Measurements from ENCODE around the gene TMEM80. TPM values are rescaled to one million over a fixed set of nuclear protein-coding genes. Genes with fewer than 3 reads are reported as not detected.
A peak's percentile ranks its signal among the peaks of the same experiment; 100 is the strongest.

Gene TMEM80
- total and polyA plus RNA-seq, 9 of the 15 experiments (the other 6 are each of a cell fraction or from before 2014, with no cell fraction given), result 5.1 to 30.1 (median 12.4) TPM

DNA sequence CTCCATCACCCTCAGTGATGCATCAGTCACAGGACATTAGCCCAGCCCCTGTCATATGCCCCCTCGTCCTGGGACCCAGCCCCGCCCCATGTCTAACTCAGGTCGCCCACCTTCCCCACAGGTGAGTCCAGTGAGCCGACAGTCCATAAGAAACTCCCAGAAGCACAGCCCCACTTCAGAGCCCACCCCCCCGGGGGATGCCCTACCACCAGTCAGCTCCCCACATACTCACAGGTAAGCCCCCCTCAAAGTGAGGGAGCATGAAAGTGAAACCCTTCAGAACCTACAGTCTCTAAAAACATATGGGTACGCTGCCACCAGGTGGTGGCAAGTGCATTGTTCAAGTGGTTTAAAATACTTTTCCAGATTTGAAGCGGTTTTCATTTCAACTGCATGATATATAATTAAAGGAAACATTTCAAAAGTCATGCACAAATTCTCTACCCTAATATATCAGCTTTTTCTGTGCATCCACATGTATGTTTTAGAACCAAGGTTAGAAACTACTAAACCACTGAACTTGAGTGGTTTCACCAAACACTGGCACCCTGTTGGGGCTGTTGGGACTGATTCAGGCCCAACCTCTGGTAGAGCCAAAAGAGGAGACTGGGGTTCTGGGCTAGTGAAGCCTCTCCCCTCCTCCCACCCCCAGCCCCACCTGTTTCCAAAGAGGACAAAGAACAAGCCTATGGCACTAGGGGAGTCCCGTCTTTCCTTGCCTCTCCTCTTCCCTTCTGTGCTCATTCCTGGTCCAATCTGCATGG lies 27.7 kb downstream of the TMEM80 start (continued):
- TF ChIP-seq, protein P1, sequence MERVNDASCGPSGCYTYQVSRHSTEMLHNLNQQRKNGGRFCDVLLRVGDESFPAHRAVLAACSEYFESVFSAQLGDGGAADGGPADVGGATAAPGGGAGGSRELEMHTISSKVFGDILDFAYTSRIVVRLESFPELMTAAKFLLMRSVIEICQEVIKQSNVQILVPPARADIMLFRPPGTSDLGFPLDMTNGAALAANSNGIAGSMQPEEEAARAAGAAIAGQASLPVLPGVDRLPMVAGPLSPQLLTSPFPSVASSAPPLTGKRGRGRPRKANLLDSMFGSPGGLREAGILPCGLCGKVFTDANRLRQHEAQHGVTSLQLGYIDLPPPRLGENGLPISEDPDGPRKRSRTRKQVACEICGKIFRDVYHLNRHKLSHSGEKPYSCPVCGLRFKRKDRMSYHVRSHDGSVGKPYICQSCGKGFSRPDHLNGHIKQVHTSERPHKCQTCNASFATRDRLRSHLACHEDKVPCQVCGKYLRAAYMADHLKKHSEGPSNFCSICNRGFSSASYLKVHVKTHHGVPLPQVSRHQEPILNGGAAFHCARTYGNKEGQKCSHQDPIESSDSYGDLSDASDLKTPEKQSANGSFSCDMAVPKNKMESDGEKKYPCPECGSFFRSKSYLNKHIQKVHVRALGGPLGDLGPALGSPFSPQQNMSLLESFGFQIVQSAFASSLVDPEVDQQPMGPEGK (CRISPR knock-in tag; IDR thresholded peaks at IDR 0.05; ENCODE audit: borderline replicate concordance), result no peak
- TF ChIP-seq, protein P2, sequence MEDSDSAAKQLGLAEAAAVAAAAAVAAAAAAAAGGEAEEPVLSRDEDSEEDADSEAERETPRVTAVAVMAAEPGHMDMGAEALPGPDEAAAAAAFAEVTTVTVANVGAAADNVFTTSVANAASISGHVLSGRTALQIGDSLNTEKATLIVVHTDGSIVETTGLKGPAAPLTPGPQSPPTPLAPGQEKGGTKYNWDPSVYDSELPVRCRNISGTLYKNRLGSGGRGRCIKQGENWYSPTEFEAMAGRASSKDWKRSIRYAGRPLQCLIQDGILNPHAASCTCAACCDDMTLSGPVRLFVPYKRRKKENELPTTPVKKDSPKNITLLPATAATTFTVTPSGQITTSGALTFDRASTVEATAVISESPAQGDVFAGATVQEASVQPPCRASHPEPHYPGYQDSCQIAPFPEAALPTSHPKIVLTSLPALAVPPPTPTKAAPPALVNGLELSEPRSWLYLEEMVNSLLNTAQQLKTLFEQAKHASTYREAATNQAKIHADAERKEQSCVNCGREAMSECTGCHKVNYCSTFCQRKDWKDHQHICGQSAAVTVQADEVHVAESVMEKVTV (CRISPR knock-in tag; IDR thresholded peaks at IDR 0.05), result 0 out of 2 replicates have a peak, but pooled peaks have one; percentile 31
- no peak for TF ChIP-seq HOXB6 (CRISPR knock-in tag; IDR thresholded peaks at IDR 0.05; ENCODE audit: borderline replicate concordance)
- no peak for TF ChIP-seq ZNF263 (CRISPR knock-in tag; IDR thresholded peaks at IDR 0.05; ENCODE audit: borderline replicate concordance)
- peak; percentile 46 for TF ChIP-seq ZFP36 (IDR thresholded peaks at IDR 0.05; ENCODE audit: low read depth, low read length, partially characterized antibody)
- TF ChIP-seq PRPF4 (IDR thresholded peaks at IDR 0.05; ENCODE audit: insufficient read depth, low read depth, low read length, poor library complexity, severe bottlenecking), result no peak
- TF ChIP-seq SETDB1 (IDR thresholded peaks at IDR 0.05; ENCODE audit: low read length), result no peak
- TF ChIP-seq, protein P3, sequence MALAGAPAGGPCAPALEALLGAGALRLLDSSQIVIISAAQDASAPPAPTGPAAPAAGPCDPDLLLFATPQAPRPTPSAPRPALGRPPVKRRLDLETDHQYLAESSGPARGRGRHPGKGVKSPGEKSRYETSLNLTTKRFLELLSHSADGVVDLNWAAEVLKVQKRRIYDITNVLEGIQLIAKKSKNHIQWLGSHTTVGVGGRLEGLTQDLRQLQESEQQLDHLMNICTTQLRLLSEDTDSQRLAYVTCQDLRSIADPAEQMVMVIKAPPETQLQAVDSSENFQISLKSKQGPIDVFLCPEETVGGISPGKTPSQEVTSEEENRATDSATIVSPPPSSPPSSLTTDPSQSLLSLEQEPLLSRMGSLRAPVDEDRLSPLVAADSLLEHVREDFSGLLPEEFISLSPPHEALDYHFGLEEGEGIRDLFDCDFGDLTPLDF (CRISPR knock-in tag; IDR thresholded peaks at IDR 0.05), result no peak
- TF ChIP-seq MAZ (CRISPR knock-in tag; conservative IDR thresholded peaks at IDR 0.05 in 1 of 2, IDR thresholded peaks at IDR 0.05 in 1 of 2), result no peak
- TF ChIP-seq, protein P4, sequence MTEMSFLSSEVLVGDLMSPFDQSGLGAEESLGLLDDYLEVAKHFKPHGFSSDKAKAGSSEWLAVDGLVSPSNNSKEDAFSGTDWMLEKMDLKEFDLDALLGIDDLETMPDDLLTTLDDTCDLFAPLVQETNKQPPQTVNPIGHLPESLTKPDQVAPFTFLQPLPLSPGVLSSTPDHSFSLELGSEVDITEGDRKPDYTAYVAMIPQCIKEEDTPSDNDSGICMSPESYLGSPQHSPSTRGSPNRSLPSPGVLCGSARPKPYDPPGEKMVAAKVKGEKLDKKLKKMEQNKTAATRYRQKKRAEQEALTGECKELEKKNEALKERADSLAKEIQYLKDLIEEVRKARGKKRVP (CRISPR knock-in tag; IDR thresholded peaks at IDR 0.05), result no peak
- TF ChIP-seq RAD21 (CRISPR knock-in tag; conservative IDR thresholded peaks at IDR 0.05 in 1 of 2, IDR thresholded peaks at IDR 0.05 in 1 of 2), result peak; percentile 58 to 73
- no peak for TF ChIP-seq JUNB (CRISPR knock-in tag; conservative IDR thresholded peaks at IDR 0.05)
- TF ChIP-seq, protein P5, sequence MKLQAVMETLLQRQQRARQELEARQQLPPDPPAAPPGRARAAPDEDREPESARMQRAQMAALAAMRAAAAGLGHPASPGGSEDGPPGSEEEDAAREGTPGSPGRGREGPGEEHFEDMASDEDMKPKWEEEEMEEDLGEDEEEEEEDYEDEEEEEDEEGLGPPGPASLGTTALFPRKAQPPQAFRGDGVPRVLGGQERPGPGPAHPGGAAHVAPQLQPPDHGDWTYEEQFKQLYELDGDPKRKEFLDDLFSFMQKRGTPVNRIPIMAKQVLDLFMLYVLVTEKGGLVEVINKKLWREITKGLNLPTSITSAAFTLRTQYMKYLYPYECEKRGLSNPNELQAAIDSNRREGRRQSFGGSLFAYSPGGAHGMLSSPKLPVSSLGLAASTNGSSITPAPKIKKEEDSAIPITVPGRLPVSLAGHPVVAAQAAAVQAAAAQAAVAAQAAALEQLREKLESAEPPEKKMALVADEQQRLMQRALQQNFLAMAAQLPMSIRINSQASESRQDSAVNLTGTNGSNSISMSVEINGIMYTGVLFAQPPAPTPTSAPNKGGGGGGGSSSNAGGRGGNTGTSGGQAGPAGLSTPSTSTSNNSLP (IDR thresholded peaks at IDR 0.05; ENCODE audit: borderline replicate concordance, low read depth, low read length), result no peak
- no peak for TF ChIP-seq HEY1 (CRISPR knock-in tag; IDR thresholded peaks at IDR 0.05; ENCODE audit: borderline replicate concordance)
- TF ChIP-seq KDM1A (IDR thresholded peaks at IDR 0.05), result no peak
- TF ChIP-seq ZNF57 (CRISPR knock-in tag; IDR thresholded peaks at IDR 0.05), result no peak
- TF ChIP-seq ELF4 (CRISPR knock-in tag; IDR thresholded peaks at IDR 0.05), result no peak
- no peak for TF ChIP-seq SLC30A9 (CRISPR knock-in tag; IDR thresholded peaks at IDR 0.05)
- no peak for TF ChIP-seq PML (IDR thresholded peaks at IDR 0.05; ENCODE audit: low read length)
- no peak for TF ChIP-seq ZEB2 (IDR thresholded peaks at IDR 0.05)
